Stimulated activated CD4-positive, alpha-beta T cell treated with anti-CD3 and anti-CD28 coated beads, Interleukin-1b, Interleukin-23, amount 100 ng/mL, for 1 hour (primary cell): ENCODE results near the gene BPIFB3.

Experiments
- DNase-seq, 2 donors: peaks; one replicate each; pipeline ENCODE4 v3.0.0-alpha.2; 2020; ENCODE audit warnings: low read depth in 2 of 2

BPIFB3 gene, protein sequence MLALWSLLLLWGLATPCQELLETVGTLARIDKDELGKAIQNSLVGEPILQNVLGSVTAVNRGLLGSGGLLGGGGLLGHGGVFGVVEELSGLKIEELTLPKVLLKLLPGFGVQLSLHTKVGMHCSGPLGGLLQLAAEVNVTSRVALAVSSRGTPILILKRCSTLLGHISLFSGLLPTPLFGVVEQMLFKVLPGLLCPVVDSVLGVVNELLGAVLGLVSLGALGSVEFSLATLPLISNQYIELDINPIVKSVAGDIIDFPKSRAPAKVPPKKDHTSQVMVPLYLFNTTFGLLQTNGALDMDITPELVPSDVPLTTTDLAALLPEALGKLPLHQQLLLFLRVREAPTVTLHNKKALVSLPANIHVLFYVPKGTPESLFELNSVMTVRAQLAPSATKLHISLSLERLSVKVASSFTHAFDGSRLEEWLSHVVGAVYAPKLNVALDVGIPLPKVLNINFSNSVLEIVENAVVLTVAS

DNA sequence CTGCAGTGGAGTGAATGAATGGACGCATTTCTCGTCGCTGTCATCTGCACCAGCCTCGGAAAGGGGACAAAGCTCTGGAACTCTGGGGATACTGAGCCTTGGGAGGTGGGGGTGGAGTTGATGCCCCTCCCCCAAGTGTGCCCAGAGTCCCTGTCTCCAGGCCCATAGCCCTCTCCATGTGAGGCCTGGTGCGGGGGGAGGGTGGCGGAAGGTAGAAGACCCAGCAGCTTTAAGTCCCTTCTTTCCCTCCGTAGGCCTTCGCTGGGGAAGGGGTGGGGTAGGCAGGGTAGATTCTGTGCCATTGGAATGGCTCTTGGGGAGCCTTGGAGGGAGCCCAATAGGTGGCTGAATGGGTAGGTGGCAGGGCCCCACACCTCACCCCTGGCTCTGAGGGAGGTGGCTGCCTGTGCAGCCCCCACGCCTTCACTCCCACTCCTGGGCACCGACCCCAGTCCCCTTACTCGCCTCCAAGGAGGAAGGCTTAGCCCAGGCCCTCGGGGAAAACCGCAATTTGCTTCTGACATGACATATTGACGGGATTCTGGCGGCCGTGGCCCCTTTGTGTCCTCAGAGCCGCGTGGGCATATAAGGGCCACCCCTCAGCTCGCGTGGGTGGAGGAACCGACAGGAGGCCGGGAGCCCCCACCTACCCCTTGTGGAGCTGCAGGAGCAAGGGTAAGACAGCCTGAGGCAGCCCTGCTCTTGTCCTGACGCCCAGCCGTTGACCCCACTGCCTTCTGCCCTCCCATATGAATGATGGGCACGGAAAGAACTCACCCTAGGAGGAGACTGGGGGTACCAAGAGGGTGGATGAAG is at the start of gene BPIFB3:
TSS of gene BPIFB3 (plus strand) at position 613 of the 816 bp plus-strand sequence. CDS start 1,533 bp downstream, outside the sequence.
- no peak for DNase-seq

DNA sequence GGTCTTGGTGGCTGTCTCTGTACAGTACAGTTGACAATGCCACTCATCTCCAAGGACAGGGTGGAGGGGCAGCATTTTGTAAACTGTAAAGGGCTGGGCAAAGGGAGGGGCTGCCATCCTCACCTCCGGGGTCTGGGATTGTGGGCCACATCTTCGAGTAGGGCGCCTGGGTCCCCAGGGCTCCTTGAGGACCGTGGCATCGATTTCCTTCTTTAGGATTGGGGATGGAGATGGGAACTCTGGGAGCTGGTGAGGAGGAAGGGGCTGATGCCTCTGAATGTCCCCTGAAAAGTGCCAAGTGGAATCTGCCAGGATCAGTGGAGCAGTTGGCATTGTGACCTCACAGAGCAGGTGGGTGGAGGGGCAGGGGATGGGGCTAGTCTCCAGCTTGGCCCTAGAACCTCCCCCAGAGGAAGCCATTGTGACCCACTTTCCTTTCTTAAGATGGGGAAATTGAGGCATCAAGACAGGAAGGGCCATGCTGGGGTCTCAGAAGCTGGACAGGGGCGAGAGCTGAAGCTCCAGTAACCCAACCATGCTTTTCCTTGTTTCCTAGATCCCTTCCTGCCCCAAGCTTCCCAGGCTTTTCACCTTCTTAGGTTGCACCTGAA is 49.5 kb upstream of the BPIFB3 start, which contains the start of gene SUN5:
TSS of gene SUN5 (minus strand) at position 293 of the 611 bp plus-strand sequence. CDS start at position 200, 93 bp downstream.
- DNase-seq, result no peak

DNA sequence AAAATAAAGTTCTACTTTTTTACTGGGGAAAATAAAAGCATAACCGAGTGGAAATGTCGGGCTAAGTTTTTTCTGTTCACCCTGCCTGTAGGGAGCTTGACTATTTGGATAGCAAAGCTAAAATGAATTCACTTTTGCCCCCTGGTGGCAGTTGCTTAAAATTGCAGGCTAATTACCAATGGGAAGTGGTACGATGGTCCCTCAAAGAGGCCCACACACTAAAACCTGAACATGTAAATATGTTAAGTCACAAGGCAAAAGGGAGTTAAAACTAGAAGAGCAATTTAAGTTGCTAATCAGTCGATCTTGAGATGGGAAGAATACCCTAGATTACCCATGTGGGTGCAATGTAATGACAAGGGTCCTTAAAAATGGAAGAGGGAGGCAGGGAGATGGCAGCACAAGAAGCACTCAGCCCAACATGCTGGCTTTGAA is 48.6 kb upstream of the BPIFB3 start:
- no peak for DNase-seq

DNA sequence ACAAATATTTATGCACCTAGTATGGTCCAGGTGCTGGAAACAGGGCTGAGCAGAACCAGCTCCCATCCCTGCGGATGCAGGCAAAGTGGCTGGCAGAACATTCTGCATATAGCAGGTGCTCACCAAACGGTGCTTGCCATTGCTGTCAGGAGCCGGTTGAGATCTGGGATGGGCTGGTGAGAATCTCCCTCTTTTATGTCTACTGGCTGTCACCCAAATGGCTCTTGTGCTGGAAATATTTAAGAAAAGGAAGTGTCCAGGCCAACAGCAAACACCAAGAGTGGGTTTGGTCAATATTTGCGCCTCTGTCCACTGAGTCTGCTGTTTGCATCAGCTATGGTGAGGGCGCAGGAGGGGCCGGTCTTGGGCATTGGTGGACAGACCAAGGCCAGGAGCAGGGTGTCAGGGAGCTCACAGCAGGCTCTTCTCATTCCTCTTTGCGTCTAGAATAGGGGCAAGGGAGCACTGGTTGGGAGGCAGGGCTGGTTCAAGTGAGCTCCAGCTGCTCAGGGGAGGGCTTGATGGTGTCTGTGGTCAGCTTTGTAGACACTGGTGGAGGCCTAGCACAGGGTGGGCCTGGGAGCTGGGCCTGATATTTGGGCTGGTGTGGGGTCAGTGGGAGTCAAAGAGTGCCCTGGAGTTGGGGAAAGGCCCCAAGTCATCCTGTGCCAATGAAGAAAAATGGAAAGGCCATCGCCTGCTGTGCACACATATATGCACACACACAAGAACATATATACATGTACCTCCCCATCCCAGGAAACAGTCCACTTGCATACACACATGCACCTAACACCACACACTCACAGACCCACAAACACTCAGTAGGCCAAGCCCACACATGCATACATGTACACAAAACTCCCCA is 47.6 kb upstream of the BPIFB3 start:
- DNase-seq, result no peak

DNA sequence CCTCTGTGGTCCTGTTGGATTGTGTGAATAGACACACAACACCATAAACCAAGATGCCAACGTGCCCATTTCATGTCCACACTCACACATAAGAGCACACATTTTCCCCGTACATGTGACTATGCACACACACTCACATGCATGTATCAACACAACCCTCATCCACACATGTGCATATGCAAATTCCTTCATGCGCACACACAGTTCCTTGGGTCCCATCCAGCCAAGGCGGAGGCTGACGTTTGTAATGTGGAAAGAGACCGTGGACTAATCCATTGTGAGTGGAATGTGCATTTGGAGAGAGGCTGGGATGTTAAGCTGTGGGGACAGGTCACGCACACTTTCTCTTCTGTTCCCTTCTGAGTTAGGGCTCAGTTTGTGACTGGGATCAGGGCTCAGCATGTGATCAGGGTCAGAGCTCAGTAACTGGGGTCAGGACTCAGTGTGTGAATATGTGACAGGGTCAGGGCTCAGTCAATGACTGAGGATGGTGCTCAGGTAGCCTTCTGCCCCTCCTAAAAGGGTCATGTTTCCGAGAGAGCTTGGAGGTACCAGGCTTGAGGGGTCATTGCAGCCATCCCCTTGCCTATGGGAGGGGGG is 46.8 kb upstream of the BPIFB3 start:
- DNase-seq, result no peak

DNA sequence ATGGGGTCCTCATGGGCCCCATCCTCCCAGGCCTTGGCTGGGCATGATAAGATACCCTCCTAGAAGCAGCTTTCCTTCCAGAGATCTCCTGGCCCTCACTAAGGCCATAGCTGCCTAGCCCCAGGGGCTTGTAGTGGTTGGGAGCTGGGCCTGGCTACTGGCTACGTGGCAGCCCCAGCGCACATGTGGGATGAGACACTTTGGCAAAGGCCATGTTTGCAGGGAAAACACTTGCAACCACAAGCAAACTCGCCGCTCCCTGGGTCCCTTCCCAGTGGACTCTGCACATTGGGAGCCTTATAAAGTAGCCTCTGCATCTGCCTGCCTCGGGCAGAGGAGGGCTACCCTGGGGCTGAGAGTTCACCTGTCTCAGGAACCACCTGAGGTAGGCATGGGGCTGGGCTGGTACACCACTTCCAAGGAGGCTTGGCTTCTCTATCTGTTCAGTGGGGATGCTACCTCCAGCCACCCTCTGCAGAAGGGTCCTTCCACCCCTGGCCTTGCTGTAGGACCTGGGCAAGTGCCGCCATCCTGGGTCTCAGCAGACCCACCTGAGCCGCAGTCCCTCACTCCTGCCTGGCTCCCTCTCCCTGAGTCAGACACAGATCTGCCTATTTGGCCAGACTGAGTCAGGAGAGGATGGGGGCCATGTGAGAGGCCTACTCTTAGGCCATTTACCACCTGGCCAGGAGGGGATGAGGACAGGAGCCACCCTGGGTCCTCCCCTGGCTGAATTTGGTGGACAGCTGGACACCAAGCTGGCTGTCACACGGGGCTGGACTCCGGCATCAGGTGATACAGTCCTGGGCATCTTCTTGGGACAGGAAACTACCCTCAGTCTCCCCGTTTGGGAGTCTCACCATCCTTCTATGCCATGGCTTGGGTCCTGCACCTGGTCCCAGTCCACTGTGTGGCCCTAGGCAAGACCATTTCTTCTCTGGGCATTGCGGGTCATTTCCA is 46.0 kb upstream of the BPIFB3 start, which contains the start of gene BPIFB2:
TSS of gene BPIFB2 (plus strand) at position 329 of the 960 bp plus-strand sequence. CDS start 871 bp downstream, outside the sequence.
- no peak for DNase-seq

DNA sequence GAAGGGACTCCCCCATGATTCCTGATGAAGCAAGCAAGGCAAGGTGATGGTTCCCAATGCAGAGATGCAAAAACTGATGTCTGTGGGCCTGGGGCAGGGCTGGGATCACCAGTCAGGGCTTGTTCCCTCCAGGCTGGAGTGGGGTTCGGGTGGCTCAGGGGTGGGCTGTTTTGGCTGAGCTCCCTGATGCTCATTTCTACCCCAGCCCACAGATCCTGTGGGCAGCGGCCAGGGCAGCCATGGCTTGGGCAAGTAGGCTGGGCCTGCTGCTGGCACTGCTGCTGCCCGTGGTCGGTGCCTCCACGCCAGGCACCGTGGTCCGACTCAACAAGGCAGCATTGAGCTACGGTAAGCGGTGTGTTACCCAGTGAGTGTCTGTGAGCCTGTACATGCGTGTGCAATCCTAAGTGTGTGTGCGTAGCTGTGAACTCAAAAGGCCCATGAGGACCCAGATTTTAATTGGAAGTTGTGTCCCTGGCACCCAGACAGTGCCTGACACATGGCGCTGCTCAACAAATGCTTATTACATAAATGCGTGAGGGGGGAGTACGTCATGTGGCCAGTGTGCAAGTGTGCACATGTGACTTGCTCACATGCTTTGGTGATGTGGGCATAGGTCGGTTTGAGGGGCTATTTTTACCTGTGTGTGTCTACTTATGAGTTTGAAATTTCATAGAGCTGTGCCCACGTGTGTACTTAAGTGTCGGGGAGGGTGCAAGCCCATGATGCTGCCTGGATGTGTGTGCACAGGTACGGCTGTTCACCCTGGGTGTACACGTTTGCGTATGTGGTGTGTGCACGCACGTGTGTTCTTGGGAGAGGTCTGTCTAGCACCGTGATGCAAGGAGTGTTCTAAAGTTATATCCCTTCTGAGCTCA is 45.1 kb upstream of the BPIFB3 start:
- DNase-seq, result no peak

DNA sequence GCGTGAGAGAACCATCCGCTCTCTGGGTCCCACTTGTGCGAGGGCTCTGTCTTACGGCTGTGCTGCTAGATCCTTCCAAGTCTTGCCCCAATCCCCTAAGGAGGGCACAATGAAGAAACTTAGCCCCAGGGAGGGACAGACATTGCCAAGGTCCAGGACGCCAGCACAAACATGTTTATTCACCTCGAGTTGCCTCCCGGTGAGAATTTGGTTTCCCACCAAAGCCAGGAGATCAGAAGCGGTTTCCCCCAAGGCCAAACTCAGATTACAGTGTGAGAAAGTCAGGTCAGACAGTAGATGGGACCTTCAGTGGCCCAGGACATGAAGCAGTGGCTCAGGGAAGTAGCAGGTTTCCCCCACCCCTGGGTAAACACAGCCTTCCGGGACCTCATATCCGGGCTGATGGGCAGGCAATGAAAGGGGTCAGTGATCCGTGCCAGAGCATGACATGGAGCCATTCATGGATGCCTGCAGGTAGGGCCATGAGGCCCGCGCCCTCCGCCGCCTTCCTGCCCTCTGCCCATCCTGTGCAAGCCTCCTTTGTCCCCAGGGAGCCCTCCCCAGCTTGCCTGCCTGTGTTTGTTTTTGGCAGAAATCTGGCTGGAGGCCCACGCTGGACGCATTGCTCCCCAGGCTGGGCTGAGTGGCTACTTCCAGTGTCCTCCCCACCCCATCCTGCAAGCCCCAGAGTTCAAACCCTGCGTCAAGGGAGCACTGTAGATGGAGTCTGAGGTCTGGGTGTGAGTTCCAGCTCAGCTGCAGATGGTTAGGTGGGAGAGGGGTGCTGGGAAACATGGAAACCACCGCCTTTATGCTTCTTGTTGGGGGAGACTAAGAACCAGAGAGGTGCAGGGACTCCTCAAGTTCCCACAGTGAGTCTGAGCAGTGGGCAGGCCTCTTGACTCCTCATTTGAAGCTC is 44.2 kb upstream of the BPIFB3 start:
- DNase-seq, result no peak

DNA sequence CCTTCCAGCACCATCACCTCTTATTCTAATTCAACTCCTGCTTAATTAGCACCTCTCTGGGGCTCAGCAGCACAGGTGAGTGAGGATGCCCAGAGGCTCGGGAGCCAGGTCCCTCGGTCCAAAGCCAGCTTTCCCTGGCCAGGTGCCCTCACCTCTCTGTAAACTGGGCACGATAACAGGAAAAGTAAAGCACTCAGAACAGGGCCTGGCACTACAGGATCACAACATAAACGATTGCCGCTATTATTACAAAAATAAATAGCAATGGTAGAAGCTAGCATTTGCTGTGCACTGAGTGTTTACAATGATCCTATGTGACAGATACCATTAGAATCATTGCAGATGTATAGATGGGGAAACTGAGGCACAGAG is 43.6 kb upstream of the BPIFB3 start:
- DNase-seq, result no peak

DNA sequence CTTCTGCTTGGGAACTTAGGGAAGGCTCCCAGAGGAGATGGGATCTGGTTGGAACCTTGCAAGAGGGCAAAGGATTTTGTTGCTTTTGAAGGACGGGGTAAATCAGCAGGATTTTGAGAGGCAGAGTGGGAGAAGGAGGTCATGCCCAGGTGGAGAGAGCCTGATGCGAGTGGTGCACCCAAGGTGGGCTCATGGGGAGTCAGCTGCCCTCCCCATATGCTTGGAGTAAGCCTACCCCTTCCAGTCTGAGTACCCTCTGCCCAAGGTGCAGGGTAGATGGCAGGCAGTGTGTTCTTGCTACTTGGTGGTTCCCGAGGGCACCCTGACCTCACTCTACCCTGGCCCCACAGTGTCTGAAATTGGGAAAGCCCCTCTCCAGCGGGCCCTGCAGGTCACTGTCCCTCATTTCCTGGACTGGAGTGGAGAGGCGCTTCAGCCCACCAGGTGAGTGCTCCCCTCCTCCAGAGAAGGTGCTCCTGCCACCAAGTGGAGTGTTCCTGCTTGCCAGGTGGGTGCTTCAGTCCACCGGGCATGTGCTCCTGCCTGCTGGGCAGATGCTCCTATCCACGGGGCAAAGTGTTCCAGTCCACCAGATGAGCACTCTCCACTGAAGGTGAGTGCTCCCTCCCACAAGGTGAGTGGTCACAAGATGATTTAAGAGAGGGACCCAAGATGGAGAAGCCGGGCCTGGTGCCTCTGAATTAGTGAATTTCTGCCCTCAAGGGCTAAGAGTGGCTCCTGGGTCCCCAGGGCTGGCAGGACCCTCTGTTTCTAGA is 42.8 kb upstream of the BPIFB3 start:
- DNase-seq, result no peak

DNA sequence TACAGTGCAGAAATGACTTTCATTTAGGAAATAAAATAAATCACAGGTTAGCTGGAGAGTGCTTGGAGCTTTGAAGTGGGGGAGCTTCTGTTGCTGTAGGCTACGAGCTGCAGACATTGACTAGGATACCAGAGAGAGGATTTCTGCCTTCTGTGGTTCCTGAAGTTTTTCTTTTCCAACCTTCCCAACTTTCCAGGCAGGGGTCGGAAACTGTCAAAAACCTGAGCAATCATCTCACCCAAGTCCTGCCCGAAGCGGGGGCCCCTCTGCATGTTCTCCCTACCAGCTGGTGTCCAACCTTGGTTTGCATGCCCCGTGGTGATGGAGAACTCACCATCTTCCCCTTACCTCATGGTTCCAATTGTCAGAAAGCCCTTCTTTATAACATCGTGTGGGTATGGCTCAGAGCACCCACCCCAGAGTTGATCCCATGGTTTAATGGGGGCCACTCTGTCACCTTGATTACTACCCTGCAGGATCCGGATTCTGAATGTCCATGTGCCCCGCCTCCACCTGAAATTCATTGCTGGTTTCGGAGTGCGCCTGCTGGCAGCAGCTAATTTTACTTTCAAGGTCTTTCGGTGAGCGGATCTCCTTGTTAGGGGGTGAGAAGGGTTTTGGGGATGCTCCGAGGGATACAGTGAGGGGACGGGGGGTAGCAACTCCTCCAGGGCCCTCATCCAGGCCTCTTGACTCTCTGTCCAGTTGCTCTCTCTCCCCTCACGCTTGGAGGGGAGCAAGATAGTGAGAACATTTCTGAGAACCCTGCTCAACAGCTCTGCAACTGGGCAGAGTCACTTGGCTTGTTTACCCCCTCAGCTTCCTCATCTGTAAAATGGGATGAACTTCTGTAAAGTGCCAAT is 41.1 kb upstream of the BPIFB3 start:
- DNase-seq, result no peak

DNA sequence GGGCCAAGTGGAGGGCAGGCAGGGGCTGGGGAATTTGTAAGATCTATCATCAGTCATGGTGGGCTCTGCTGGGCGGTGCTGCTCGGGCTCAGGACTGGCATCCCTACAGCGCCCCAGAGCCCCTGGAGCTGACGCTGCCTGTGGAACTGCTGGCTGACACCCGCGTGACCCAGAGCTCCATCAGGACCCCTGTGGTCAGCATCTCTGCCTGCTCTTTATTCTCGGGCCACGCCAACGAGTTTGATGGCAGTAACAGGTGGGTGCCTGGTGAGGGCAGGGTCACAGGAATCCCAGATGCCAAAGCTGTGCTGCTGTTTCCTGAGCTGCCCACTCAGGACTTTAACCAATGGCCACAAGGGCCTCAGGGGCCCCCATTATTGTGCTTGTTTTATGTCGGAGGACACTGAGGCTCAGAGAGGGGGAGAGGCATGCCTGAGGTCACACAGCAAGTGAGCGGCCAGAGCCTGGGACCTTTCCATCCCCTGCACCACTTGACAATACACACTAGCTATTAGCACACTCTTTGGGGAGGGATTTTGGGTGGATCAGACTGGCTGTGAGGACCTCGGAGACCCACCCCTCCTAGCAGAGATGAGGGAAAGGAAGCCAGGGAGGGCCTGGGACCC is 39.9 kb upstream of the BPIFB3 start:
- no peak for DNase-seq

DNA sequence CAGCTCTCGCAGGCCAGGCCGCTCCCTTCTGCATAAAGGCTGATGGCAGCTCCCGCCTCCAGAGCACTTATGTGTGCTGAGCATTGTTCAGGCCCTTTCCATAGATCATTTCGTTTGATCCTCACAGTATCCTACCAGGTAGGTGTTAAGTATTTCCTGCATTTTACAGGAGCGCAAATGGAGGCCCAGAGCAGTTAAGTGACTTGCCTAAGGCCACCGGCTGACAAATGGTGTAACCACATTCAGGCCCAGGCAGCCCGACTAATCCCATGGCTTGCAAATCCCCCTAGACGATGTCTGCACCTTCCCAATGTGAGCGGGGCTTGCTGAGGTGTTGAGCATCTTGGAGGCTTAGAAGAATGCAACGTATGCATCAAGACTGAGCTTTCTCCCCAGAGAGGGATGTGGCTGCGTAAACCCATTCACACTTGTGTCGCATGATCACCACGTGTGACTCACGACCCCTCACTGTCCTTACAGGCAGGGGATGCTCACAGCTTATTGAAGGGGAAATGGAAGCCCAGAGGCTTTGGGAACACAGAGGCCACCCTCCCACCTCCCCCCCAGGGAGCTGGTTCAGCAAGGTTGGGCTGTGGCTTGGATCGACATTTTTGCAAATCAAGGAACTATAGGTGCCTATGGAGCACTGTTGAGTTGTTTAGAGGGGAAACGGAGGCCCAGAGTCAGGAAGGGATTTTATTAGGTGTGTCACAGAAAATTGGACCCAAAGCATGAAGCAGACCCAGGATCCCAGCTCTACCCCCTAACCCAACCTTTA is 39.2 kb upstream of the BPIFB3 start:
- DNase-seq, result no peak

DNA sequence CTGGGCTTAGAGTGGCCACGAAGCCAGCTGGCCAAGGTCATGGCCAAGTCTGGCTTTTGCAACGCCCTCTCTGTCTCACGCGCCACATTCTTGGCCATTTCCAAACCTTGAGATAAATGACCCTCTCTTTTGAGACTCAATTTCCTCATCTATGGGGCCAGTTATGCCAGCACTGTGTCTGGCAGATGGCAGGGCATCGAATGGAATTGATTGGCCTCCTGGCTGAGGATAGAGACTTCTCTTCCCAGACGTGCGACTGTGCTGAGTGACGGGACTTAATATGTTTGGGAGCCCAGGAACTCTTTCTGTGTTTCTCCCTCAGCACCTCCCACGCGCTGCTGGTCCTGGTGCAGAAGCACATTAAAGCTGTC is 38.6 kb upstream of the BPIFB3 start:
- no peak for DNase-seq
